AG04450 (cell line): Measurements from ENCODE around the gene MGAT5B. TPM values are rescaled to one million over a fixed set of nuclear protein-coding genes. Genes with fewer than 3 reads are reported as not detected.

Source experiments
- CTCF ChIA-PET: fragments of 300-600, 350-600 bp; formaldehyde crosslinking; extraction: SDS; loops from one replicate; lab custom pipeline; 2022; ENCODE audit warnings: antibody characterized with exemption, inconsistent platforms; lab: Charles Lee
- POLR2A ChIA-PET: fragments of 350-600 bp; formaldehyde crosslinking; extraction: SDS; loops from one replicate; lab custom pipeline; 2021; ENCODE audit warnings: antibody characterized with exemption, inconsistent platforms; lab: Yijun Ruan, JAX
- DNase-seq: peaks from one replicate; pipeline ENCODE4 v3.0.0-alpha.2; 2011; ENCODE audit warnings: low read depth, low spot score
- H3K27ac ChIP-seq: one replicate; pipeline ENCODE4 v1.5.1; 2012; ENCODE audit warnings: low read depth, low read length, control low read depth
- H3K27me3 ChIP-seq: one replicate; pipeline ENCODE4 v1.6.0; 2012; ENCODE audit warnings: low read length; ENCODE audit not compliant: control insufficient read depth, insufficient read depth
- H3K4me3 ChIP-seq: 2 replicates; pipeline ENCODE4 v1.5.1; 2011; ENCODE audit warnings: mild to moderate bottlenecking, low read depth, low read length, control low read depth
- H3K9me3 ChIP-seq: 2 replicates; pipeline ENCODE4 v1.5.1; 2012; ENCODE audit warnings: low read length; ENCODE audit not compliant: control insufficient read depth, insufficient read depth
- polyA plus RNA-seq: library from polyadenylated mRNA; depleted of rRNA; stranded (reverse); fragments of >200 nt; gene quantifications from 2 replicates; pipeline ENCODE4 v1.2.3, GENCODE V29; 2011; rRNA removed
- TF ChIP-seq, protein P1 (sequence below): IDR thresholded peaks from 2 replicates; pipeline ENCODE4 v1.5.1; 2011; ENCODE audit warnings: low read depth, low read length, control low read depth, inconsistent platforms

The MGAT5B gene
- polyA plus RNA-seq, 1 experiment, result 0.69 TPM

DNA sequence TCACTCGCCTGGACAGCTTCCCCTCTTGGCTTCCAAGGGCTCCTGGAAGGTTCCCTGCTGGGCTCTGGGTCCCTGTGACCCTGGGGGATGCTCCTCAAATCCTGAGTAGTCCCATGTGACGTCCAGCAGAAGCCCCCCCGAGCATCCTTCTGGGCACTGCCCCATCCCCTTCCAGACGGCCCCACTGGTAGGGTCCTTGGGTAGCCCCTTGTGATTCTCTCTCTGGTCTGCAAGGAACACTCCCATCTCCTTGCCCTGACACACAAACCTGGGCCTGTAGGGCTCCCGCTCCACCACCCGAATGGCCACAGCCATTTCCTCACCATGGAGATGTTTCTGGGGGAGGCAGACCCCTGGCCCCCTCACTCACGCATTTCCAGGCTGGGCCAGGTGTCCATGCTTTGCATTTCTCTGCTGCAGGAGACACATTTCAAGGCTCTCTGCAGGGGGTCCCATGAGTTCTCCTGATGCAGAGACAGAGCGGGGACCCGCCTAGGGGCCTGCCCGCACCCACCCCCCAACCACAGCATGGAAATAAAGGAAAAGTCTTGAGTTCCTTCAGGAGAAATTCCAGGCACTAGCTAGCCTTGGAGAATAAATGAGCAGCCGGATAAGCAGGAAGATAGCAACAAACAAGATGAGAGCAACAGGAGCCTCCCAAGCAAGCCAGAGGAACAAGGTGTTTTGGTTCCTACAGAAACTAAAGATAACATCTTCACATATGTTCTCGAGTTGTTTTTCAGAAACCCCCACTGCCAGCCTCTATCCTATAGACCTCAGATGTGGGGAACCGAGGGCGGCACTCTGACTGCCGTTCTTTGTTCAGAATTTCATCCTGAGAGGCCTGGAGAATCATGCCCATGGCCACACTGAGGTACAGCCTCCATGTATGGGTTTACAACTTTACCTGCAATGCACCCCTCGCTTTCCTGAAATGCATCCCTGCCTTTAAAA lies 128.8 kb downstream of the MGAT5B start:
- TF ChIP-seq, protein P1, sequence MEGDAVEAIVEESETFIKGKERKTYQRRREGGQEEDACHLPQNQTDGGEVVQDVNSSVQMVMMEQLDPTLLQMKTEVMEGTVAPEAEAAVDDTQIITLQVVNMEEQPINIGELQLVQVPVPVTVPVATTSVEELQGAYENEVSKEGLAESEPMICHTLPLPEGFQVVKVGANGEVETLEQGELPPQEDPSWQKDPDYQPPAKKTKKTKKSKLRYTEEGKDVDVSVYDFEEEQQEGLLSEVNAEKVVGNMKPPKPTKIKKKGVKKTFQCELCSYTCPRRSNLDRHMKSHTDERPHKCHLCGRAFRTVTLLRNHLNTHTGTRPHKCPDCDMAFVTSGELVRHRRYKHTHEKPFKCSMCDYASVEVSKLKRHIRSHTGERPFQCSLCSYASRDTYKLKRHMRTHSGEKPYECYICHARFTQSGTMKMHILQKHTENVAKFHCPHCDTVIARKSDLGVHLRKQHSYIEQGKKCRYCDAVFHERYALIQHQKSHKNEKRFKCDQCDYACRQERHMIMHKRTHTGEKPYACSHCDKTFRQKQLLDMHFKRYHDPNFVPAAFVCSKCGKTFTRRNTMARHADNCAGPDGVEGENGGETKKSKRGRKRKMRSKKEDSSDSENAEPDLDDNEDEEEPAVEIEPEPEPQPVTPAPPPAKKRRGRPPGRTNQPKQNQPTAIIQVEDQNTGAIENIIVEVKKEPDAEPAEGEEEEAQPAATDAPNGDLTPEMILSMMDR, result no peak
- ChIA-PET POLR2A (no interaction called here), CTCF (no interaction called here)
- Histone ChIP-seq H3K4me3 (no peak overlapping the region), H3K27ac (no peak overlapping the region), H3K27me3 (peaks cover 21% of the 10 kb centered on the region), H3K9me3 (peaks cover 5% of the 10 kb centered on the region)
- no peak for DNase-seq

DNA sequence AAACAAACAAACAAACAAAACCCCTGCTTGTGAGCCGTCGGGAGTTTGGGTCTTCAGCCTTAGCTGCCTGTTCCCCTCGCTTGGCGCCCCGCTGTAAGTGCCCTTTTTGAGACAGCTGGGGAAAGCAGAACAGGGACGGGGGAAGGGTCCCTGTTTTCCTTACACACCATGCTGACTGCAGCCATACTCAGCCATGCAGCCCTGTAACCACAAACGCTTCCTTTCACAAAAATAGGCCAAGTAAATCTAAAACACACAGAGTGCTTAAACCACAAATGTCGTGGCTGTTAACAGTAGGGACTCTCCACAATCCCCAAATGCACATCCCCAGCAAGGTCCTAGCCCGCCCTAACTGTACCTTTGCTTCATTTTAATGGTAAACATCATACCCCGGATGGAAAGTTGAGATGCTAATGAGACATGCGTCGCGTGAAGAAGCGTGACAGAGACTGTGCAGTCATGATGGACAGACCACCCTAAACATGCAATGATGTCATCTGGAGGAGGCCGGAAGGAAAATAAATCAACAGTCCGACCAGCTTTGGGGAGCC lies 129.9 kb downstream of the MGAT5B start:
- Histone ChIP-seq H3K4me3 (no peak overlapping the region), H3K27me3 (peaks cover 15% of the 10 kb centered on the region), H3K27ac (no peak overlapping the region), H3K9me3 (peaks cover 5% of the 10 kb centered on the region)
- DNase-seq, result no peak
- CTCF ChIA-PET, result interaction anchor here (0.6 kb wide), 1 partner anchor 9 kb away, joined by 3 read pairs; no protein-coding TSS in a partner anchor
- TF ChIP-seq, protein P1, result no peak
- POLR2A ChIA-PET, result no interaction called here

DNA sequence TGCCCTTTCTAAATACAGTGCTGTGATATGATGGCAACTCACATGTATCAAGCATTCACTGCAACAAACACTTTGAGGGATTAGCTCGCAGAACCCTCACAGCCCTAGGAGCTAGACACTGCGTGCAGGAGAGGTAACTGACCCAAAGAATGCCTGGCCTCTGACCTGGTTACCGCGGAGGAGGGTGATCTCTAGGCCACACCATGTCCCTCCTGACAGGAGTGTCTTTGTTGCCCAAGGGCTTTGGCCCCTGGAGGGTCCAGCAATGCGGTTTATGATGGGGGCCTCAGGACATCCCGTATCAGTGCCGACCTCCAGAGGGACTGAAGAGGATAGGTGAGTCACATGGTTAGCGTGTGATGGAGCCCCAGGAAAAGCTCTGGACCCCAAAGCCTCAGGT lies 130.6 kb downstream of the MGAT5B start:
- POLR2A ChIA-PET, result no interaction called here
- peaks cover 13% of the 10 kb centered on the region for H3K27me3 ChIP-seq
- no peak overlapping the region for H3K27ac ChIP-seq
- no peak for DNase-seq
- CTCF ChIA-PET, result interaction anchor here (0.6 kb wide), 1 partner anchor 10 kb away, joined by 3 read pairs; no protein-coding TSS in a partner anchor
- H3K4me3 ChIP-seq, result no peak overlapping the region
- H3K9me3 ChIP-seq, result peaks cover 5% of the 10 kb centered on the region
- TF ChIP-seq, protein P1, result no peak

Other genes starting within 250 kb of the MGAT5B start
- not detected in 2 replicates for gene ST6GALNAC1, start 224.6 kb upstream of the MGAT5B start, polyA plus RNA-seq
- gene MXRA7, start 157.4 kb upstream of the MGAT5B start, polyA plus RNA-seq, result 222 and 265 TPM in 2 replicates
- gene JMJD6, start 141.8 kb upstream of the MGAT5B start, polyA plus RNA-seq, result 12.4 and 17.3 TPM in 2 replicates
- 46.8 and 54.4 TPM in 2 replicates for gene METTL23, start 141.6 kb upstream of the MGAT5B start, polyA plus RNA-seq
- 170 and 184 TPM in 2 replicates for gene SRSF2, start 131.1 kb upstream of the MGAT5B start, polyA plus RNA-seq
- 20.3 and 21.1 TPM in 2 replicates for gene MFSD11, start 130.3 kb upstream of the MGAT5B start, polyA plus RNA-seq